B cell (primary cell): ENCODE data around the gene EPB41L2. TPM values are rescaled to one million over a fixed set of nuclear protein-coding genes. Genes with fewer than 3 reads are reported as not detected.

Experiments used
- ATAC-seq: fragments of 200-7000 bp; cut with Tn5 transposase; one replicate; pipeline ENCODE4 v1.10.0; 2021; ENCODE audit warnings: low read depth, mild to moderate bottlenecking, moderate number of reproducible peaks, moderate library complexity
- CTCF ChIA-PET: fragments of 350-600 bp; sonication (Branson Sonifier 250); formaldehyde crosslinking; loops from one replicate; lab custom pipeline; 2021; ENCODE audit warnings: antibody characterized with exemption, inconsistent platforms; lab: Charles Lee
- POLR2A ChIA-PET: fragments of 350-600 bp; sonication (Branson Sonifier 250); formaldehyde crosslinking; loops from one replicate; lab custom pipeline; 2021; ENCODE audit warnings: antibody characterized with exemption; lab: Charles Lee
- DNase-seq: peaks from one replicate; pipeline ENCODE4 v3.0.0; 2013
- H2AFZ ChIP-seq: 2 replicates; pipeline ENCODE4 v1.6.1; 2012; ENCODE audit warnings: mild to moderate bottlenecking, low read depth, low read length; ENCODE audit not compliant: insufficient read depth, poor library complexity, severe bottlenecking
- H3K27ac ChIP-seq, 2 donors: 1 replicate in 1 of 2; 2 replicates in 1 of 2; pipeline ENCODE4 v1.5.1; 2012 to 2013; ENCODE audit warnings: low read length in 2 of 2, mild to moderate bottlenecking in 2 of 2, moderate library complexity in 1 of 2
- H3K27me3 ChIP-seq, 4 experiments: fragments of 200-600 bp in 1 of 4; sonication (generic) in 1 of 4; replicated peaks in 1 of 4; 1 replicate in 2 of 4; 2 replicates in 2 of 4; pipeline versions ENCODE4 v1.6.1 to v1.7.0; 2013 to 2016; ENCODE audit warnings: low read length in 3 of 4, mild to moderate bottlenecking in 2 of 4, mixed read lengths in 1 of 4, moderate library complexity in 1 of 4; ENCODE audit not compliant: insufficient read depth in 4 of 4, control insufficient read depth in 3 of 4; ENCODE audit errors: control extremely low read depth in 1 of 4
- H3K36me3 ChIP-seq, 2 experiments: replicated peaks in 1 of 2; 1 replicate in 1 of 2; 2 replicates in 1 of 2; pipeline versions ENCODE4 v1.6.1 to v1.7.1; 2013; ENCODE audit warnings: low read length in 1 of 2; ENCODE audit not compliant: insufficient read depth in 2 of 2, control insufficient read depth in 1 of 2; ENCODE audit errors: control extremely low read depth in 1 of 2, extremely low read depth in 1 of 2
- H3K4me1 ChIP-seq, 2 donors: fragments of 200-600 bp in 1 of 2; sonication (generic) in 1 of 2; 1 replicate in 1 of 2; 2 replicates in 1 of 2; pipeline versions ENCODE4 v1.5.1 to v1.6.1; 2013 to 2017; ENCODE audit warnings: low read length in 2 of 2; ENCODE audit not compliant: control insufficient read depth in 2 of 2, insufficient read depth in 2 of 2
- H3K4me2 ChIP-seq: replicated peaks from 2 replicates; pipeline ENCODE3; 2012; ENCODE audit warnings: mild to moderate bottlenecking, low read depth, low read length; ENCODE audit not compliant: poor library complexity, severe bottlenecking
- H3K4me3 ChIP-seq, 5 experiments: fragments of 200-600 bp in 1 of 5; sonication (generic) in 1 of 5; 1 replicate in 3 of 5; 2 replicates in 2 of 5; pipeline versions ENCODE4 v1.5.1 to v1.7.0; 2011 to 2016; ENCODE audit warnings: low read length in 4 of 5, mild to moderate bottlenecking in 4 of 5, low read depth in 2 of 5, control low read depth in 1 of 5, moderate library complexity in 1 of 5; ENCODE audit not compliant: insufficient read depth in 1 of 5; ENCODE audit errors: control extremely low read depth in 1 of 5, extremely low read depth in 1 of 5
- H3K79me2 ChIP-seq: fragments of 200-600 bp; sonication (generic); one replicate; pipeline ENCODE4 v1.6.0; 2016; ENCODE audit warnings: low read length; ENCODE audit not compliant: control insufficient read depth, insufficient read depth
- H3K9ac ChIP-seq: fragments of 200-600 bp; sonication (generic); 2 replicates; pipeline ENCODE4 v1.6.1; 2017; ENCODE audit warnings: mild to moderate bottlenecking, low read length, moderate library complexity
- H3K9me3 ChIP-seq, 3 donors: one replicate each; pipeline versions ENCODE4 v1.6.1 to v1.7.1; 2013; ENCODE audit warnings: low read length in 2 of 3; ENCODE audit not compliant: control insufficient read depth in 2 of 3, insufficient read depth in 1 of 3; ENCODE audit errors: control extremely low read depth in 1 of 3
- H4K20me1 ChIP-seq: 2 replicates; pipeline ENCODE4 v1.6.0; 2012; ENCODE audit warnings: mild to moderate bottlenecking, low read length; ENCODE audit not compliant: insufficient read depth, control insufficient read depth, poor library complexity, severe bottlenecking
- H3K27ac Mint-ChIP-seq: one replicate; pipeline ENCODE4 v1.8.0; 2021; ENCODE audit warnings: mixed read lengths
- H3K27me3 Mint-ChIP-seq: one replicate; pipeline ENCODE4 v1.8.0; 2021; ENCODE audit warnings: mixed read lengths
- H3K4me1 Mint-ChIP-seq: one replicate; pipeline ENCODE4 v1.8.0; 2021; ENCODE audit warnings: mixed read lengths
- H3K4me3 Mint-ChIP-seq: one replicate; pipeline ENCODE4 v1.8.0; 2021; ENCODE audit warnings: mixed read lengths
- H3K9me3 Mint-ChIP-seq: one replicate; pipeline ENCODE4 v1.8.0; 2022; ENCODE audit warnings: mixed read lengths; ENCODE audit not compliant: insufficient read depth
- EZH2 ChIP-seq: IDR thresholded peaks from 2 replicates; pipeline ENCODE4 v1.6.1; 2012; ENCODE audit warnings: borderline replicate concordance, low read depth, mild to moderate bottlenecking, moderate library complexity, low read length; ENCODE audit not compliant: insufficient read depth, poor library complexity, severe bottlenecking
- WGBS: methylation state at CpG from one replicate; pipeline ENCODE4 v1.1.5; 2013; ENCODE audit warnings: missing lambda C conversion rate; ENCODE audit not compliant: insufficient coverage; 5-methylcytosine and 5-hydroxymethylcytosine counted together
- intact Hi-C: fragments of 100-400 bp; cut with micrococcal nuclease; formaldehyde crosslinking; loops from one replicate; pipeline ENCODE4 v1.10.0; 2022
- polyA plus RNA-seq: library from polyadenylated mRNA; depleted of rRNA; stranded (reverse); fragments of >200 nt; gene quantifications from 2 replicates; pipeline ENCODE4 v1.2.3, GENCODE V29; 2012
- total RNA-seq, 2 donors: library from RNA; stranded (reverse); fragments of 120-200 nt in 1 of 2; gene quantifications; 1 replicate in 1 of 2; 2 replicates in 1 of 2; pipeline versions ENCODE4 v1.2.3 to v1.2.4, GENCODE V29; 2013 to 2022
- TF ChIP-seq, protein P1 (sequence below): fragments of 200-600 bp; IDR thresholded peaks from one replicate; pipeline ENCODE4 v1.8.0; 2022; ENCODE audit warnings: antibody characterized with exemption, mild to moderate bottlenecking

The EPB41L2 gene
- total and polyA plus RNA-seq, 2 donors (not counting 1 experiment from before 2014, with no cell fraction given) = 17.8 to 61.0 TPM

DNA sequence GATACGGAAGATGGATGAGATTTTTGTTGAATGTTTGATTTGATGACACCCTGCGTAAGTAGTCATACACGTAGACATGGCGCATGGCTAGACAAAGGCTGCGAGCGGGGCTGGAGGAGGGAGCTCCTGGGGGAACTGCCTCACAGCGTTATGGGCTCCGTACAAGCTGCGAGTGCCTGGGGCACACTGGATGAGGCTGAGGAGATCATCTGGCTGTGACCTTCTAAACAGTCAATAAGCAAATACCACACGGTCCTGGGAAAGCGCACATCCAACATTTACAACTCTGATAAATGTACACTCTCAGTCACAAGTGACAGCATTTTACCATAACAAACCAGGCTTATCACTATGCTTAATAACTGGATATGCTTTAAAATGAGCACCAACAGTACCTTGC, 198.7 kb downstream of the EPB41L2 start:
- Mint-ChIP-seq H3K27me3 (no peaks in the 10 kb centered on the region), H3K4me3 (no peak overlapping the region), H3K4me1 (no peaks in the 10 kb centered on the region), H3K9me3 (no peaks in the 10 kb centered on the region), H3K27ac (no peak overlapping the region)
- no peak overlapping the region for H3K4me2 ChIP-seq
- DNase-seq = no peak
- no peak for ATAC-seq
- TF ChIP-seq, protein P1, sequence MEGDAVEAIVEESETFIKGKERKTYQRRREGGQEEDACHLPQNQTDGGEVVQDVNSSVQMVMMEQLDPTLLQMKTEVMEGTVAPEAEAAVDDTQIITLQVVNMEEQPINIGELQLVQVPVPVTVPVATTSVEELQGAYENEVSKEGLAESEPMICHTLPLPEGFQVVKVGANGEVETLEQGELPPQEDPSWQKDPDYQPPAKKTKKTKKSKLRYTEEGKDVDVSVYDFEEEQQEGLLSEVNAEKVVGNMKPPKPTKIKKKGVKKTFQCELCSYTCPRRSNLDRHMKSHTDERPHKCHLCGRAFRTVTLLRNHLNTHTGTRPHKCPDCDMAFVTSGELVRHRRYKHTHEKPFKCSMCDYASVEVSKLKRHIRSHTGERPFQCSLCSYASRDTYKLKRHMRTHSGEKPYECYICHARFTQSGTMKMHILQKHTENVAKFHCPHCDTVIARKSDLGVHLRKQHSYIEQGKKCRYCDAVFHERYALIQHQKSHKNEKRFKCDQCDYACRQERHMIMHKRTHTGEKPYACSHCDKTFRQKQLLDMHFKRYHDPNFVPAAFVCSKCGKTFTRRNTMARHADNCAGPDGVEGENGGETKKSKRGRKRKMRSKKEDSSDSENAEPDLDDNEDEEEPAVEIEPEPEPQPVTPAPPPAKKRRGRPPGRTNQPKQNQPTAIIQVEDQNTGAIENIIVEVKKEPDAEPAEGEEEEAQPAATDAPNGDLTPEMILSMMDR = no peak
- no peak for TF ChIP-seq EZH2
- ChIA-PET POLR2A (no interaction called here), CTCF (interaction anchor here (1.6 kb wide), 1 partner anchor 9 kb away, joined by 4 read pairs; no protein-coding TSS in a partner anchor)
- no peak overlapping the region for H3K9ac ChIP-seq
- H3K36me3 ChIP-seq = peaks cover 4 to 23% of the 10 kb centered on the region in 2 experiments
- no peak overlapping the region for H2AFZ ChIP-seq
- H3K27me3 ChIP-seq = no peaks in the 10 kb centered on the region
- WGBS = 98% methylated on average over 8 of the region's 11 CpGs
- H3K79me2 ChIP-seq = no peaks in the 10 kb centered on the region
- no peaks in the 10 kb centered on the region for H3K9me3 ChIP-seq
- no peak overlapping the region for H3K27ac ChIP-seq
- H4K20me1 ChIP-seq = no peaks in the 10 kb centered on the region
- no peak overlapping the region for H3K4me3 ChIP-seq
- intact Hi-C loops = no loop called here
- H3K4me1 ChIP-seq = no peaks in the 10 kb centered on the region

DNA sequence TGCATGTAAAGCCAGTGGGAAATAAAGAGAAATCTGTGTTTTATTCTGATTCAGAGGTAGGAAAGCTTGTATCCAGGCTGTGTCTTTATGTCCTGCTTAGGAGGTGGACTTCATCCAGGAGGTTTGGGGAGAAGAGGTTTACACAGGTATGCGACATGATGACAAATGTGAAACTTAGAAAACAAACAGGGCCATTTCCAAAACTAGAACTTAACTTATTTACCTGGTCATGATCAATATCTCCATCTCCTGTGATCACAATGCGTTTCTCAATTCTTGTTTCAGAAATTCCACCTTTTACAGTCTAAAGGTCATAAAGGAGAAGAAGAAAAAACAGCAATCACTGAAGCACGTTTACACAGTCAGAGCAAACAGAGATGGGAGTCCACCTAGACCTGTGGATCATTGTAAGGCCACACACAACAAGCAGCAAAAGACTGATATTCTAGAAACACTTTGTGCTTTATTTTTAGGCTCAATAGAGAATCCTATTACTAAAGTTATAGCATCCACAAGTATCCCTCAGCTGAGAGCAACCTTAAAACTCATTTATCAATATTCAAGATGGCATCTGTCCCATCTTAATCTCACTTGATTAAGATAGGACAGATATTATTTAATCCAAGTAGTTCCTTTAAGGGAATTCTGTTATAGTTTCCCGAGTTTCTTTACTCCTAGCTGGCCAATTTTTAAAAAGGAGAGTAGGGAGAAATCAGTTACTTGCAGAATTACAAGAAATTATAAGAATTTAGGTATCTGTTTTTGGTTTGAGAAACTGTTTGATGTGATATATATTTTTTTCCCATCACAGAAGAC, 199.4 kb downstream of the EPB41L2 start:
- no peak overlapping the region for H3K27ac ChIP-seq
- no peak overlapping the region for H3K4me3 ChIP-seq
- H3K4me2 ChIP-seq = no peak overlapping the region
- no peaks in the 10 kb centered on the region for H3K79me2 ChIP-seq
- H4K20me1 ChIP-seq = no peaks in the 10 kb centered on the region
- no peaks in the 10 kb centered on the region for H3K27me3 ChIP-seq
- TF ChIP-seq, protein P1 = no peak
- no peak for TF ChIP-seq EZH2
- no peak overlapping the region for H3K27ac Mint-ChIP-seq
- H3K4me1 ChIP-seq = no peaks in the 10 kb centered on the region
- CTCF ChIA-PET = interaction anchor here (0.8 to 1.3 kb wide), 2 partner anchors 9 to 21 kb away, joined by 4 to 11 read pairs; no protein-coding TSS in a partner anchor
- no peak overlapping the region for H3K9ac ChIP-seq
- no peak for ATAC-seq
- H3K36me3 ChIP-seq = peaks cover 4 to 23% of the 10 kb centered on the region in 2 experiments
- no peaks in the 10 kb centered on the region for H3K9me3 ChIP-seq
- no peak overlapping the region for H3K4me3 Mint-ChIP-seq
- H2AFZ ChIP-seq = no peak overlapping the region
- WGBS = 80% methylated on average over 1 of the region's 4 CpGs
- H3K4me1 Mint-ChIP-seq = no peaks in the 10 kb centered on the region
- no peaks in the 10 kb centered on the region for H3K27me3 Mint-ChIP-seq
- DNase-seq = no peak
- no peaks in the 10 kb centered on the region for H3K9me3 Mint-ChIP-seq
- intact Hi-C loops = no loop called here
- POLR2A ChIA-PET = no interaction called here
